Adrenal gland (tissue), 5 donors: ENCODE results near the gene NAP1L4.
A peak's percentile ranks its signal among the peaks of the same experiment; 100 is the strongest.

Experiments used
- CTCF ChIP-seq, 6 experiments: fragments of 450-650 bp in 4 of 6; fragments of 200-600 bp in 2 of 6; sonication (generic) in 1 of 6; IDR thresholded peaks; 1 replicate in 5 of 6; 2 replicates in 1 of 6; pipeline versions ENCODE4 v1.5.1 to v1.8.0; 2016 to 2021; ENCODE audit warnings: antibody characterized with exemption in 6 of 6, mild to moderate bottlenecking in 2 of 6, moderate library complexity in 1 of 6
- POLR2A ChIP-seq, 2 donors: fragments of 450-650 bp; IDR thresholded peaks; one replicate each; pipeline ENCODE4 v1.6.1; 2017; ENCODE audit warnings: antibody characterized with exemption in 2 of 2, mild to moderate bottlenecking in 2 of 2, moderate library complexity in 1 of 2
- donor health status: DM: no; HTN: no; CAD: no.

- TF ChIP-seq CTCF (IDR thresholded peaks at IDR 0.05), result peak; percentile 75 to 88 (median 80)
- TF ChIP-seq POLR2A (IDR thresholded peaks at IDR 0.05), result no peak
These were observed 45.2 kb upstream of the NAP1L4 start for GRCh38 chr11:3037040-3037944.
